Endothelial cell of umbilical vein (primary cell): ENCODE results near the gene ZDHHC11B. TPM values are rescaled to one million over a fixed set of nuclear protein-coding genes. Genes with fewer than 3 reads are reported as not detected.

Source experiments
- BruUV-seq: library from RNA; stranded (reverse); fragments of 400-500 nt; replicated peaks from 2 replicates; lab custom pipeline; 2021; lab: Mats Ljungman, UMichigan
- CTCF ChIA-PET: fragments of 300-600, 350-600 bp; sonication (Branson Sonifier 250); formaldehyde crosslinking; loops from one replicate; lab custom pipeline; 2021; ENCODE audit warnings: antibody characterized with exemption, inconsistent platforms; lab: Charles Lee
- POLR2A ChIA-PET: fragments of 300-600, 350-600 bp; sonication (Branson Sonifier 250); formaldehyde crosslinking; loops from one replicate; lab custom pipeline; 2021; ENCODE audit warnings: antibody characterized with exemption, inconsistent platforms; lab: Charles Lee
- DNase-seq: peaks from one replicate; pipeline ENCODE4 v3.0.0-alpha.2; 2011; ENCODE audit warnings: low read depth, low spot score
- FAIRE-seq: peaks from 2 replicates; lab custom pipeline; 2011; peaks lifted over from hg19 to GRCh38; lab: Jason Lieb, UNC
- H2AFZ ChIP-seq: 2 replicates; pipeline ENCODE4 v1.6.0; 2012; ENCODE audit warnings: low read depth, low read length, control low read depth, inconsistent platforms
- H3K27ac ChIP-seq: 2 replicates; pipeline ENCODE4 v1.5.1; 2011; ENCODE audit warnings: low read depth, mild to moderate bottlenecking, control low read depth, low read length, moderate library complexity; ENCODE audit not compliant: insufficient read depth
- H3K27me3 ChIP-seq, 2 experiments: 2 replicates each; pipeline versions ENCODE4 v1.6.0 to v1.6.1; 2011; ENCODE audit warnings: low read length in 2 of 2, mixed read lengths in 1 of 2; ENCODE audit not compliant: control insufficient read depth in 2 of 2, insufficient read depth in 2 of 2
- H3K36me3 ChIP-seq, 2 experiments: 2 replicates in 1 of 2; 3 replicates in 1 of 2; pipeline ENCODE4 v1.5.1; 2011; ENCODE audit warnings: low read length in 2 of 2, mild to moderate bottlenecking in 1 of 2, moderate library complexity in 1 of 2; ENCODE audit not compliant: control insufficient read depth in 2 of 2, insufficient read depth in 2 of 2; ENCODE audit errors: extremely low read depth in 1 of 2
- H3K4me1 ChIP-seq: 3 replicates; pipeline ENCODE4 v1.5.1; 2011; ENCODE audit warnings: mild to moderate bottlenecking, low read length; ENCODE audit not compliant: control insufficient read depth, insufficient read depth; ENCODE audit errors: extremely low read depth
- H3K4me2 ChIP-seq: 2 replicates; pipeline ENCODE4 v1.6.1; 2011; ENCODE audit warnings: low read length, control low read depth, mixed read lengths; ENCODE audit not compliant: insufficient read depth
- H3K4me3 ChIP-seq, 3 experiments: fragments of 200-600 bp in 1 of 3; sonication (generic), shearing (Covaris generic) in 1 of 3; replicated peaks in 1 of 3; 2 replicates each; pipeline ENCODE4 v1.5.1; 2011 to 2016; ENCODE audit warnings: control low read depth in 3 of 3, low read length in 3 of 3, mild to moderate bottlenecking in 2 of 3, inconsistent platforms in 1 of 3, low read depth in 1 of 3, moderate library complexity in 1 of 3; ENCODE audit not compliant: insufficient read depth in 1 of 3
- H3K79me2 ChIP-seq: 2 replicates; pipeline ENCODE4 v1.6.0; 2012; ENCODE audit warnings: low read length, inconsistent platforms; ENCODE audit not compliant: control insufficient read depth, insufficient read depth
- H3K9ac ChIP-seq: replicated peaks from 2 replicates; pipeline ENCODE3; 2011; ENCODE audit warnings: low read length, control low read depth; ENCODE audit not compliant: insufficient read depth; ENCODE audit errors: extremely low read depth
- H3K9me1 ChIP-seq: replicated peaks from 3 replicates; pipeline ENCODE4 v1.6.0; 2011; ENCODE audit warnings: mild to moderate bottlenecking, low read length; ENCODE audit not compliant: control insufficient read depth, insufficient read depth; ENCODE audit errors: extremely low read depth
- H3K9me3 ChIP-seq: replicated peaks from 2 replicates; pipeline ENCODE4 v1.5.1; 2012; ENCODE audit warnings: low read length, inconsistent platforms; ENCODE audit not compliant: control insufficient read depth, insufficient read depth
- H4K20me1 ChIP-seq: replicated peaks from 2 replicates; pipeline ENCODE3; 2011; ENCODE audit warnings: mild to moderate bottlenecking, low read length; ENCODE audit not compliant: control insufficient read depth, insufficient read depth; ENCODE audit errors: extremely low read depth
- CTCF ChIP-seq, 2 donors: IDR thresholded peaks; 1 replicate in 1 of 2; 2 replicates in 1 of 2; pipeline ENCODE4 v1.5.1; 2011; ENCODE audit warnings: low read length in 2 of 2, mild to moderate bottlenecking in 2 of 2, moderate library complexity in 2 of 2, control low read depth in 1 of 2, inconsistent platforms in 1 of 2, low read depth in 1 of 2; ENCODE audit not compliant: insufficient read depth in 1 of 2; ENCODE audit errors: extremely low read depth in 1 of 2
- EZH2 ChIP-seq: IDR thresholded peaks from 2 replicates; pipeline ENCODE4 v1.6.1; 2012; ENCODE audit warnings: borderline replicate concordance, low read depth, mild to moderate bottlenecking, moderate library complexity, low read length, inconsistent platforms; ENCODE audit not compliant: severe bottlenecking
- FOS ChIP-seq: IDR thresholded peaks from 2 replicates; pipeline ENCODE4 v1.6.1; 2011; ENCODE audit warnings: mild to moderate bottlenecking, low read length, moderate library complexity, borderline replicate concordance; ENCODE audit not compliant: insufficient read depth
- GATA2 ChIP-seq: IDR thresholded peaks from 2 replicates; pipeline ENCODE4 v1.7.0; 2011; ENCODE audit warnings: low read depth, mild to moderate bottlenecking, moderate library complexity, mixed read lengths, low read length; ENCODE audit not compliant: insufficient read length, insufficient read depth
- JUN ChIP-seq: IDR thresholded peaks from 2 replicates; pipeline ENCODE4 v1.6.1; 2011; ENCODE audit warnings: borderline replicate concordance, low read depth; ENCODE audit not compliant: insufficient read length, insufficient read depth
- MAX ChIP-seq: IDR thresholded peaks from 2 replicates; pipeline ENCODE4 v1.6.1; 2011; ENCODE audit not compliant: insufficient read depth, insufficient read length
- MYC ChIP-seq: IDR thresholded peaks from one replicate; pipeline ENCODE4 v1.6.1; 2011; ENCODE audit warnings: mild to moderate bottlenecking, low read depth, low read length
- POLR2A ChIP-seq: IDR thresholded peaks from 2 replicates; pipeline ENCODE4 v1.6.1; 2012; ENCODE audit warnings: low read depth, mild to moderate bottlenecking, control low read depth, low read length
- POLR2AphosphoS5 ChIP-seq: IDR thresholded peaks from 2 replicates; pipeline ENCODE4 v1.6.1; 2012; ENCODE audit warnings: low read depth, mild to moderate bottlenecking, control low read depth, low read length, moderate library complexity; ENCODE audit not compliant: insufficient read depth
- dilution Hi-C: fragments of 300-500 bp; cut with MboI; formaldehyde crosslinking; loops from one replicate; pipeline ENCODE4 v1.15.0; 2019; ENCODE audit warnings: low sequenced_read_pairs; ENCODE audit not compliant: extremely low pct_ligation_motif_present
- intact Hi-C: fragments of 100-400 bp; cut with micrococcal nuclease; formaldehyde crosslinking; loops from one replicate; pipeline ENCODE4 v1.10.0; 2022
- polyA plus RNA-seq, 4 experiments: library from polyadenylated mRNA; depleted of rRNA in 3 of 4; stranded (reverse) in 3 of 4; unstranded in 1 of 4; fragments of >200 nt; gene quantifications; 2 replicates each; pipeline versions ENCODE4 v1.2.1 to v1.2.3, GENCODE V29; 2011 to 2012; ENCODE audit warnings: missing spikeins in 1 of 4
- total RNA-seq: library from RNA; stranded (reverse); gene quantifications from 2 replicates; pipeline ENCODE4 v1.2.3, GENCODE V29; 2021

Gene ZDHHC11B
- total and polyA plus RNA-seq, 2 donors (not counting 3 experiments of a cell fraction or from before 2014, with no cell fraction given) = not detected

GRCh38 chr5:664343-664993 lies 120.1 kb downstream of the ZDHHC11B start:
- no peak overlapping the region for H3K4me2 ChIP-seq
- DNase-seq (no peak), FAIRE-seq (no peak)
- intact Hi-C loops = no loop called here
- no peaks in the 10 kb centered on the region for H3K9me1 ChIP-seq
- ChIA-PET POLR2A (no interaction called here), CTCF (no interaction called here)
- no peaks in the 10 kb centered on the region for H3K4me1 ChIP-seq
- BruUV-seq = no TSS peak
- H4K20me1 ChIP-seq = no peaks in the 10 kb centered on the region
- H2AFZ ChIP-seq = no peak overlapping the region
- dilution Hi-C loops = no loop called here
- no peak overlapping the region for H3K27ac ChIP-seq
- no peaks in the 10 kb centered on the region for H3K27me3 ChIP-seq
- H3K9ac ChIP-seq = no peak overlapping the region
- no peak overlapping the region for H3K4me3 ChIP-seq
- H3K79me2 ChIP-seq = no peaks in the 10 kb centered on the region
- H3K36me3 ChIP-seq = no peaks in the 10 kb centered on the region
- H3K9me3 ChIP-seq = no peaks in the 10 kb centered on the region
- TF ChIP-seq CTCF (IDR thresholded peaks at IDR 0.05; ENCODE audit: extremely low read depth in 1 of 2, insufficient read depth in 1 of 2, low read depth in 1 of 2, low read length in 2 of 2) (no peak), EZH2 (no peak), POLR2A (no peak), GATA2 (no peak), JUN (no peak), FOS (no peak), MYC (no peak), POLR2AphosphoS5 (no peak), MAX (no peak)
